WI38 (cell line): ENCODE measurements around the gene PRSS3.
"Not testable (repeated sequence)": the region's sequence is repeated elsewhere in the genome, so short reads cannot be mapped to it uniquely, and the experiment has no call there.

ENCODE experiments used
- H3K4me3 ChIP-seq: 2 replicates; pipeline ENCODE4 v1.5.1; 2011; ENCODE audit warnings: low read depth, mild to moderate bottlenecking, control low read depth, low read length
- CTCF ChIP-seq: IDR thresholded peaks from 2 replicates; pipeline ENCODE4 v1.5.1; 2012; ENCODE audit warnings: low read depth, mild to moderate bottlenecking, control low read depth, low read length

The PRSS3 gene

GRCh38 chr9:33781736-33782135 lies 13.6 kb upstream of the PRSS3 start:
- no peak overlapping the region for H3K4me3 ChIP-seq
- TF ChIP-seq CTCF, result no peak

GRCh38 chr9:33782395-33783152 lies 12.8 kb upstream of the PRSS3 start:
- TF ChIP-seq CTCF, result no peak
- H3K4me3 ChIP-seq, result no peak overlapping the region

DNA sequence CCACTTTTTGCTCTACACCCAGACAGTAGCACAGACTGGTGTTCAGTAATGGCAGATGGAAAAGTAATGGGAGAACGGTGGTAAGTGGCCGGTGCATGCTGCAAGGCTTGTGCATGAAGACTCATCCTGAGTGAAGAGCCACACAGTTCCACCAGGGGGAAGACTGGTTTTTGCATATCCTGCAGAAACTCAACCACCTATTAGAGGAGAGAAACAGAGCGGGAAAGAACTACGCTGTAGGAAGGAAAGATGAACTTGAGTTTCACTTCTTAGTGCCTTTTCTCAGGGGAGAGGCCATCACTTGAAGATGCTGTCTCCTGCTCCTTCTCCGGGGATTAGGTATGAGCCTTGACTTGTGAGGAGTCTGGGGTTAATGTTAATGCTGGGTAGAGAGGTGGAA lies 9.4 kb upstream of the PRSS3 start:
- H3K4me3 ChIP-seq, result no peak overlapping the region
- TF ChIP-seq CTCF, result peak; percentile 15; the same call in 1 of the 2 replicates

GRCh38 chr9:33786681-33787080 lies 8.7 kb upstream of the PRSS3 start:
- no peak for TF ChIP-seq CTCF
- H3K4me3 ChIP-seq, result no peak overlapping the region

- no peak overlapping the region for H3K4me3 ChIP-seq
- TF ChIP-seq CTCF, result no peak
Observed at GRCh38 chr9:33787839-33788238, 7.5 kb upstream of the PRSS3 start.

DNA sequence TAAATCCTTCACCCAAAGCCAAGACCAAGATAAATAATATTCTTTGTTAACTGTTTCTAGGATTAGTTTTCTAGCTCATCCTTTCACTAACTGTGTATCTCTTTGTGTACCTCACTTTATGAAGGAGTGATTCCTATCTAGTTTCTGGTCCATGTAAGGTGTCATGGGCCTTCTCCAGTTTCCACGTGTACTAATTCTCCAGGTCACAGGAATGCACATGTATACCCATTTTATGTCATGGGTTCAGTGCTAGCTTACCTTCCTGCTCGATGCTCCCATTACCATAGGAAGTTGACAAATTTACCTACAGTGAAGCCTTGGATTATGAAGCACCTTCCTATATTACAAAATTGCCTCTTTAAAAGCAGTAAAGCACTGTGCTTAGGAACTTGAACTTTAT lies 5.9 kb upstream of the PRSS3 start:
- H3K4me3 ChIP-seq, result not testable (repeated sequence)

DNA sequence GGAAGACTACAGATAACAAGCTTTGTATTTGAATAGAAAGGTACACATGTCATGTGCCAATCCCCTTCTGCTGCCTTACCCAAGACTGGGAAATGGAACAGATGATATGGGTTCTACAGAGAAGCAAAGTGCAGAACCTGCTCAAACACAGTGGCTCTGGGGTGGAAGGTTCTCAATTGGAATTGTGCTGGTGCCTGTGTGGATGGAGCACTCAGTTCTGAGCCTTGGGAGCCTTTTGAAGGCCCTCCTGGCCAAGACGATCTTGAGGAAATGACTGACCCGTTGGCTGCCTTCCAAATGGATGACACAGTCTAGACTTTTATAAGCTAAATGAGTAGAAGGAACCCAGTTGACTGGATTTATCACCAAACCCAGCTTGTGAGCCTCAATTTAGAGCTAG lies 4.2 kb upstream of the PRSS3 start:
- no peak overlapping the region for H3K4me3 ChIP-seq
- TF ChIP-seq CTCF, result no peak

- H3K4me3 ChIP-seq, result not testable (repeated sequence)
Observed at GRCh38 chr9:33793496-33793895, 1.9 kb upstream of the PRSS3 start.
